Measurements from ENCODE around the gene RP9.

Gene RP9

DNA sequence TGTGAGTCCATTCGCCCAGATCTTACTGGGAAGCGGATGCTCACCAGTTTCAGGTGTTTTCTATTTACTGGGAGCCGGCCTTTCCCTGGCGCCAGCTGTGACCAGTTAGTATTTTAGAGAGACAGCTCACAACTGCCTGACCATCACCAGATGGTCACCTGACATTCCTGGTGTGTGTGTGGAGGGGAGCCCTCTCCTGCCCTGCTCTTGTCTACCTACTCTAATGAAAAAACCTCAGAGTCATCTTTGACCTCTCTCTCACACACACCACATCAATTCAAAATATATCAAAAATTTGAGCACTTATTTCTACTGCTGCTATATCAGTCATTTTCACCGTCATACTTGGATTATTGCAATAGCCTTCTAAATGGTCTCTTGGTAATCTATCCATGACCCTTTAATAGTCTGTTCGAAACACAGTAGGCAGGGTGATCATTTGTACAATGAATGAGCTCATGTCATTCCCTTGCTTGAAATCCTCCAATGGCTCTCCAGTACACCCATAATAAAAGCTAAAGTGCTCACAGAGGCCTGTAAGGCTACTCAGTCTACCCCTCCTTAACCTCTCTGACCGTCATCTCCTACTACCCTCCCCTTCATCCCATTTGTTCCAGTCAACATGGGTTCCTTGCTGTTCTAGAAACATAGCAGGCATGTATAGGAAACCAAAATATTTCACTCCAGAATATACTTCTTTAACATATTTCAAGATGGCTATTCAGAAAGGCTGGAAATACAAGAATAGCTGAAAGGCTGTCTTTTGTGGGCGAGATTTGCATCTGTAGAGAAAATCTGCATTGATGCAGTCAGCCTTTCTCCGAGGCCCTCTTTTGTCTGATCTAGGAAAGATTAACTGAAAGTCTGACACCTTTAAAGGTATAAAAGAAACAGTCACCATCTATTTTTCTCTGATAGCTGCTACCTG, 29.2 kb downstream of the RP9 start:
- TF ChIP-seq, protein P1, sequence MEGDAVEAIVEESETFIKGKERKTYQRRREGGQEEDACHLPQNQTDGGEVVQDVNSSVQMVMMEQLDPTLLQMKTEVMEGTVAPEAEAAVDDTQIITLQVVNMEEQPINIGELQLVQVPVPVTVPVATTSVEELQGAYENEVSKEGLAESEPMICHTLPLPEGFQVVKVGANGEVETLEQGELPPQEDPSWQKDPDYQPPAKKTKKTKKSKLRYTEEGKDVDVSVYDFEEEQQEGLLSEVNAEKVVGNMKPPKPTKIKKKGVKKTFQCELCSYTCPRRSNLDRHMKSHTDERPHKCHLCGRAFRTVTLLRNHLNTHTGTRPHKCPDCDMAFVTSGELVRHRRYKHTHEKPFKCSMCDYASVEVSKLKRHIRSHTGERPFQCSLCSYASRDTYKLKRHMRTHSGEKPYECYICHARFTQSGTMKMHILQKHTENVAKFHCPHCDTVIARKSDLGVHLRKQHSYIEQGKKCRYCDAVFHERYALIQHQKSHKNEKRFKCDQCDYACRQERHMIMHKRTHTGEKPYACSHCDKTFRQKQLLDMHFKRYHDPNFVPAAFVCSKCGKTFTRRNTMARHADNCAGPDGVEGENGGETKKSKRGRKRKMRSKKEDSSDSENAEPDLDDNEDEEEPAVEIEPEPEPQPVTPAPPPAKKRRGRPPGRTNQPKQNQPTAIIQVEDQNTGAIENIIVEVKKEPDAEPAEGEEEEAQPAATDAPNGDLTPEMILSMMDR (IDR thresholded peaks at IDR 0.05; ENCODE audit: extremely low read depth, insufficient read depth, missing control alignments) = no peak
- DNase-seq (ENCODE audit: low spot score) = no peak

DNA sequence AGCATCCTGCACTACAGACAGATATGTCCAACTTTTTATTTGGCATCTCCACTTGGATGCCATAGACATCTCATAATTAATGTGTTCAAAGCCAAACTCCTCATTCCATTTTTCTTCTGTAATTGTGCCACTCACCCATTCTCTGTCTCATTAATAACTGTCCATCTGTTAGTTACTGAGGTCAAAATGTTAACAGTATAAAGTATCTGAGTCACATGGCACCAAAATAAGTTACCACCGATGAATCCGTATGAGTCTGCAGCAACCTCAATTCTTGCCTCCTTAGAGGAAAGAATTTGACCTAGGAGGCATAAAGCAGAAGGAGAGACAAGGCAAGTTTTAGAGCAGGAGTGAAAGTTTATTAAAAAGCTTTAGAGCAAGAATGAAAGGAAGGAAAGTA, 30.1 kb downstream of the RP9 start:
- DNase-seq (ENCODE audit: low spot score) = no peak
- TF ChIP-seq, protein P1 (IDR thresholded peaks at IDR 0.05; ENCODE audit: extremely low read depth, insufficient read depth, missing control alignments) = no peak
- in situ Hi-C loops (cut with MboI; ENCODE audit: low pct_unique_long_range_greater_than_20kb, low sequenced_read_pairs, unreplicated experiment) = no loop called here

More for the DNA sequence above, 29.2 kb downstream of the RP9 start:
- in situ Hi-C loops (cut with MboI; ENCODE audit: low pct_unique_long_range_greater_than_20kb, low sequenced_read_pairs, unreplicated experiment) = no loop called here

DNA sequence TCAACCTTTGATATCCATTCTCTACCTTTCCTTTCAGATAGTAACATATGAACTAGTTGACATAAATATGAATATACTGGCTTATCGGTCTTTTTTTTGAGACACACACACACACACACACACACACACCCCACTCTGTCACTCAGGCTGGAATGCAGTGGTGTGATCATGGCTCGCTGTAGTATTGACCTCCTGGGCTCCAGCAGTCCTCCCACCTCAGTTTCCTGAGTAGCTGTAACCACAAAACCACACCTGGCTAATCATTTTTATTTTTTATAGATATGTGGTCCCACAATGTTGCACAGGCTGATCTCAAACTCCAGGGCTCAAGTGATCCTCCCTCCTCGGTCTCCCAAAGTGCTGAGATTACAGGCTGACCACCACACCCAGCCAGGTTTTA, 32.5 kb downstream of the RP9 start:
- in situ Hi-C loops (cut with MboI; ENCODE audit: low pct_unique_long_range_greater_than_20kb, low sequenced_read_pairs, unreplicated experiment) = no loop called here
- TF ChIP-seq, protein P1 (IDR thresholded peaks at IDR 0.05; ENCODE audit: extremely low read depth, insufficient read depth, missing control alignments) = no peak
- no peak for DNase-seq (ENCODE audit: low spot score)

DNA sequence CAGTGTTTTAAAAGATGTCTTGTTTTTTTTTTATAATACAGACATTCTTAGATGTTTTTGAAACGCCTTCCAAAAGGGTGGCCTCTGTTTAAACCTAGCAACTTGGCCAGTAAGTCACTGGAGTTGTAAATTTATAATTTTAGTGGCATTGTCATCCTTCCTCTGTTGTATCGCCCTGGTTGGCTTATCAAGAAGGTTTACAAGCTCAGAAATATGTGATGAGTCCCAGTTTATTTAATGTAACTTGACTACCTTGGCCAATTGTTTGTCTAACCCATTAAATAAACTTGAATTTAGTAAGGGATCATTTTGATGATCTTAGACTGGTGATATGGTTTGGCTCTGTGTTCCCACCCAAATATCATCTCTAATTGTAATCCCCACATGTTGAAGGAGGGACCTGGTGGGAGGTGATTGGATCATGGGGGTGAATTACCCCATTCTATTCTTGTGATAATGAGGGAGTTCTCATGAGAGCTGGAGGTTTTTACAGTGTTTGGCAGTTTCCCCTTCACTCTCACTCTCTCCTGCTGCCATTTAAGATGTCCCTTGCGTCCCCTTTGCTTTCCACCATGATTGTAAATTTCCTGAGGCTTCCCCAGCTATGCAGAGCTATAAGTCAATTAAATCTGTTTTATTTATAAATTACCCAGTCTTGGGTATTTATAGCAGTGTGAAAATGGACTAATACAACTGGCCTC, 33.2 kb downstream of the RP9 start:
- TF ChIP-seq, protein P1 (IDR thresholded peaks at IDR 0.05; ENCODE audit: extremely low read depth, insufficient read depth, missing control alignments) = no peak
- in situ Hi-C loops (cut with MboI; ENCODE audit: low pct_unique_long_range_greater_than_20kb, low sequenced_read_pairs, unreplicated experiment) = no loop called here
- DNase-seq (ENCODE audit: low spot score) = no peak

DNA sequence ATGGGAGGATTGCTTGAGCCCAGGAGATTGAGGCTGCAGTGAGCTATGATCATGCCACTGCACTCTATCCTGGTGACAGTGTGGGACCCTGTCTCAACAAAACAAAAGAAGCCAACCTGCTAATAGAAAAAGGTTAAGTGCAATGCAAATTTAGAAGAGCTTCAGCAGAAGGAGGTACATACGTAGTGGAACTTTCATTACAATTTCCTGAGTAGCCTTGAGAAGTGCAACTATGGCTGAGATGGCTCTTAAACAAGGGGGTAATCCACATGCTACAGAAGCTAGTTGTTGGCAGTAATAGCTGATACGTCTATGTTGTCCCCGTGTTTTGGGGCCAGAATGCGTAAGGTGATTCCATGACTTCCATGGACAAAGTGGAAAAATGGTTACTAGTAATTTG, 36.0 kb downstream of the RP9 start:
- DNase-seq (ENCODE audit: low spot score) = no peak
- in situ Hi-C loops (cut with MboI; ENCODE audit: low pct_unique_long_range_greater_than_20kb, low sequenced_read_pairs, unreplicated experiment) = no loop called here
- TF ChIP-seq, protein P1 (IDR thresholded peaks at IDR 0.05; ENCODE audit: extremely low read depth, insufficient read depth, missing control alignments) = no peak

DNA sequence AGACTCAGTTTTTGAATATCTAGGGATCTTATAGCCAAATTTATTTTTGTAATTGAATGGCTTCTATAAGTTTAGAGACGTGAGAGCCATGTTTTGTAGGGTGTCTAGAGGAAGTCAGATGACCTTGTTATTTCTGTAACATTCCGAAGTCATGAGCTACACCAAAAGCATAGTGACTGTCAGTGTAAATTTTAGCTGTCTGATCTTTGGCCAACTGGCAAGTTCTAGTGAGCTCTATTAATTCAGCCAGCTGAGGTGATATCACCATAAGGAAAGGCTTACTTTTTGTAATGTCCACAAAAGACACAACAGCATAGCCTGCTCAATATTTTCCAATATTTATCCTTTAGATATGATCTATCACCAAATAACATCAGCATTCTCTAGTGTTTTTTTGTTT, 36.7 kb downstream of the RP9 start:
- TF ChIP-seq, protein P1 (IDR thresholded peaks at IDR 0.05; ENCODE audit: extremely low read depth, insufficient read depth, missing control alignments) = no peak
- in situ Hi-C loops (cut with MboI; ENCODE audit: low pct_unique_long_range_greater_than_20kb, low sequenced_read_pairs, unreplicated experiment) = no loop called here

More for the DNA sequence above, 36.7 kb downstream of the RP9 start:
- DNase-seq (ENCODE audit: low spot score) = no peak

Measured in GM13977 (cell line).